Measurements from ENCODE around the gene ARHGAP26.

The ARHGAP26 gene

DNA sequence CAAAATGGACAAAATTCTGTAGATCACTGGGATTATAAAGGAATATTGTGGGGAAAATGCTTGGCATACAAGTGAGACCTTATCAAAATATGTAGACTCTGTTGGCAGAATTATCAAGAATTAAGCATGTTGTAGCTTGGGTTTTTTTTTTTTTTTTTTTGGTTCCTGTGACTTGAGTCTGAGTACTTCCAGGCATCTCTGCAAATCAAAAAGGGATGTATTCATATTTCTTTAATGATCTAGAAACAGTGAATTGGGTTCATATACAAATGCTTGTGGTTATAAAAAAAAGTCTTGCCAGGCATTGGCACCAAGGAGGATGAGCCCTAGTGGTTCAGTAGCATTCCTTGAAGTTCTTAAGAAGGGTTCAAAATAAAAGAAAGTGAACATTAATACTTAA lies 292.2 kb downstream of the ARHGAP26 start:
- DNase-seq (ENCODE audit: low spot score) = no peak

GRCh38 chr5:143063175-143063970 lies 293.2 kb downstream of the ARHGAP26 start:
- DNase-seq (ENCODE audit: low spot score) = no peak

DNA sequence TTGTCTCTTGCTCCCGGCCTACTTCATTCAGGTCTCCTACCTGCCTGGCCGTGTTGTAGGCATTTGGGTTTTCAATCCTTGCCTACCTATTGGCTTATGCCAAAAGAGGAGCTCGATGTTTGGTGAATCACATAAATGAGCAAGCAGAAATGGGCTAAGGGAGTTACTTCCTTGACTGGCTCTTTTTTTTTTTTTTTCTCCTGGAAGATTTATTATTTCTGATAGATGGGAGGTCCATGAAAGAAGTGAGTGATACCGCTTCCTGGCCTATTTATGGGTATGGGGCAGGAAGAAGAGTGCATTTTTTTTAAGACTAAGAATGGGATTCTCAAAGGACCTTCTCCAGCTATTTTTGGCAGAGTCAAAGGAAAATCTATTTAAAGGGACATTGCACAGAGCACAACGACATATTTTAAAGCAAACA lies 294.1 kb downstream of the ARHGAP26 start:
- no peak for DNase-seq (ENCODE audit: low spot score)

- no peak for DNase-seq (ENCODE audit: low spot score)
Observed at GRCh38 chr5:143064676-143065075, 294.5 kb downstream of the ARHGAP26 start.

DNA sequence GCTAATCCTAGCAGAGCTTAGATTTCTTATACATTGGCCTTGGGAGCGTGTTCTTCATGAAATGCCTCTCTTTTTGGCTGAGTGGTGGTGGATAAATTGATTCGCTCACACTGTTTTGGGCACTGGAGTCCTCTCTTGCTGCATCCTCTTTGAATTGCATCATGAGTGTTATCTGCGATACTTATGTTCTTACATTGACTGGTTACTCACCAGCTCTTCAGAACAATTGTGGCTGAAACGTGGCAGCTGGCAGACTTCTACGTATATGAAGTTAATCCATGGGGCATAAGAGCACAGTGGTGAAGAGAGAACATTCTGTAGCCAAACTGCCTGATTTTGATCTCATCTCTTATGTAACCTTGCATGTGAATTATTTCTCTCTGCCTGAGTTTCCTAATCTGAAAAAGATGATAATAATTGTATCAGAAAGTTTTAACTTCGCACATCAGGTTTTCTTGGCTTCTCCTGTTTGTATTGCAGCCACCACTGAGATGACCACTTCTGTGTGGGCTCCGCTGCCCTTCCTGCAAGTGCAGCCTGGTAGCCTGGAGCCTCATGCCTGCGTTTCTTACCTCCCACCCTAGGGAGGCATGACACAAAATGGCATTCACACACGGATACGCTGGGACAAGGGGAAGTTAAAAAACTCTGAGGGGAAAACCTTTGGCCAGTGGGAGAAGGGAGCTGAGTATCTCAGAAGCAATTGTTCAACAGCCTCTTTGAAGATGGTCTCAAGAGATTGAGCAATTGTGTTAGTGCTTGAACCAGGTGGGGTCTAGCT lies 295.2 kb downstream of the ARHGAP26 start:
- no peak for DNase-seq (ENCODE audit: low spot score)

- DNase-seq (ENCODE audit: low spot score) = no peak
Observed at GRCh38 chr5:143065996-143066522, 295.9 kb downstream of the ARHGAP26 start.

GRCh38 chr5:143066556-143067281 lies 296.5 kb downstream of the ARHGAP26 start:
- DNase-seq (ENCODE audit: low spot score) = no peak

GRCh38 chr5:143068712-143069111 lies 298.5 kb downstream of the ARHGAP26 start:
- DNase-seq (ENCODE audit: low spot score) = no peak

DNA sequence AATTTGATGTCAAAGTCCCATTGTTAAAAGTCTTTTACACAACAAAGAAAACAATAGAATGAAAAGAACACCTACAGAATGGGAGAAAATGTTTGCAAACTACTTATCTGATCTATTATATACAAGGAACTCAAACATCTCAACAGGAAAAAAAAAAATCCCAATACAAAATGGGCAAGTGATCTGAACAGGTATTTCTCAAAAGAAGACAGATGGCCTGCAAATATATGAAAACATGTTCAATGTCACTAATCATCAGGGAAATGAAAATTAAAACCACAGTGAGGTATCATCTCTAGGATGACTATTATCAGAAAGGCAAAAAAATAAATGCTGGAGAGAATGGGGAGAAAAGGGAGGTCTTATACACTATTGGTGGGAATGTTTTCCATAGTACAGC lies 301.8 kb downstream of the ARHGAP26 start:
- no peak for DNase-seq (ENCODE audit: low spot score)

DNA sequence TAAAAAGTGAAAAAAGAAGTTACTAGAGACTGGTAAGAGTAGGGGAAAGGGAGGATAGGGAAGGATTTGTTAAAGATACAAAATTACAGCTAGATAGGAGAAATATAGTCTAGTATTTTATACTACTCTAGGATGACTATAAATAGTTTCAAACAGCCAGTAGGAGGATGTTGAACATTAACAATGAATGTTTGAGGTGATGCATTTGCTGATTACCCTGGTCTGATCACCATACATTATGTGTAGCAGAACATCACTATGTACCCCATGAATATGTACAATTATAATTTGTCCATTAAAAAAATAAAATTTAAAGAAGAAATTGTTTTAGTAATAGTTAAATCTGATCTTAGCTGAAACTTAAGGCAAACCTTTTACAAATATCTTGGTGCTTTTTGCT lies 302.6 kb downstream of the ARHGAP26 start:
- no peak for DNase-seq (ENCODE audit: low spot score)

DNA sequence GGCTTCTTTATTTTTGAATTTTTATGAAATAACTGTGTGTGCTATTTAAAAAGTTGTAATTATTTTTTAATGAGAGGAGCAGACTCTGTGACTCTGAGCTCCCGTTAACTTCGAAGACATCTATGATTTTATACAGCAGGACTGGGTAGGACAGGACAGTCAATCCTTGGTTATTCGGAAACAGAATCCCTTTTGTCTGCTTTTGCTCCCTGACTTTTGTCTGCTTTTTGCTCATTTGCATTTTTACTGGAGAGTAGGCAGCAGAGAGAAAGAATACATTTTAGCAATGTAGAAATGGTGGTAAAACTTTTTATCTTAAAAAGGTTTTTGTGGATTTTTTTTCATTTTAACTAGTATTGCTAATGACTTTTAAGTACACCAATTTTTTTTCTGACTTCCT lies 303.6 kb downstream of the ARHGAP26 start:
- no peak for DNase-seq (ENCODE audit: low spot score)

DNA sequence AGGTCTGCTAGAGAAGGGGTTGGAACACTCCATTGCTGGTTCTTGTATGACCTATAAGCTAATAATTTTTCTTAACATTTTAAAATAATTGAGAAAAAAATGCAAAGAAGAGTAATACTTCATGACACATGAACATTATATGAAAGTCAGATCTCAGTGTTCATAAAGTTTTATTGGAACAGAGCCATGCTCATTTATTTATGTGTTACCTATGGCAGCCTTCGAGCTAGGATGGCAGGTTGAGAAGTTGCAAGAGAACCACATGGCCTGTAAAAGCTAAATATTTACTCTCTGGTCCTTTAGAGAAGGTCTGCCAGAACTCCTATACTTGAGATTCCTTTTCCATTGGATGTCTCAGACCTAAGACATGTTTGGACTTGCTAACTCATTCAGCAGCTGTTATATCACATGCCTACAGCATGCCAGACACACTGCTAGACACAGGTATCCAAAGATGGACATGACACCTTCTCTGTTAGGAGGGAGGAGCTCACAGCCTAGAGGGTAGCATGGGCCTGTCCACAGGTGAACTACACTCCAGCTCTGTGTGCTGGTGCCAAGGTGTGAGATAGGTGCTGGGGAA lies 304.3 kb downstream of the ARHGAP26 start:
- DNase-seq (ENCODE audit: low spot score) = no peak

GRCh38 chr5:143076377-143076776 lies 306.2 kb downstream of the ARHGAP26 start:
- no peak for DNase-seq (ENCODE audit: low spot score)

DNA sequence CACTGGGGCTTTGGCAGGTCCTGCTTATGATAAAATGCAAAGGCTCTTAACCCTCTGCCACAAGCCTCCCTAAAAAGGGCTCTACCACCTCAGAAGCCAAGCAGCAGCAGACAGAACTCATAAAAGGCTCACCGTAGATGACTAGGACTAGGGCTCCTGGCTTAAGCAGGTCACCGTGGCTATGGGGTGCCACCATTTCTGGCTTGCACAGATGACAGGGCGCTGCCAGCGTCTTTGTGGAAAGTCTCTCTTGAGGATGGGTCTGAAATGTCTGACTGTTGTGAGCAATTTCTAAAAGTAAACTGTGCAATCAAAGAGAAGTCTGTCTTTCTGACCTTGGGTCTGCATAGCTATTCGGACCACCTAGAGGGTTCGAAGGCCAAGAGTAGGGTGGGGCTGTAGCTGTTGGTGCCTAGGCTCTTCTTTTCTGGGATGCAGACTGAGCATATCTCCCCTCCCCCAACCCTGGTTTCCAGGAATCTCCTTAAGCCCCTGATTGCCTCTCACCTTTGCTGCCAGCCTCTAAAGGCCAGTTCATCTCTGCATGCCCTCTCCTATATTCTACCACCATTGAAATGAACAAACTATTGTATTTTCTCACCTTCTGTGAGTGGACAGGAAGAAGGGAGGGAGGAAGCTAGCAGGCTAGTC lies 307.4 kb downstream of the ARHGAP26 start:
- DNase-seq (ENCODE audit: low spot score) = no peak

DNA sequence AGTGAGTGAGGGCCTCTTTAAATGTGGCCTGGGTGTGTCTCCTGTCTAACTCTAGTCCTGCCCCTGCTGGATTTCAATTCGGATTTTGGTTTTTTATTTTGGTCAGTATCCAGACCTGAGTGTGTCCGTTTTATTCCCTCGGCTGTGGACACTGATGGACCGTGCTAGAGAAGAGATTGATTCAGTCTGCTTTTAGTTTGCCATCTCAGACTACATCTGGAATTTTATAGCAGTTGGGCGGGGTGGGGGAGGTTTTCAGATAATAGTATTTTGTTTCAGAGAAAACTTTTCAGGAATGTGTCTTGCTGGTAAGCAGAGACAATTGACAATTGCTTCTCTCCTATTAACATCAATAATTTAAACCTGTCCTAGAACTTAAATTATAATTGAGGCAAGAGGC lies 308.1 kb downstream of the ARHGAP26 start:
- DNase-seq (ENCODE audit: low spot score) = no peak

DNA sequence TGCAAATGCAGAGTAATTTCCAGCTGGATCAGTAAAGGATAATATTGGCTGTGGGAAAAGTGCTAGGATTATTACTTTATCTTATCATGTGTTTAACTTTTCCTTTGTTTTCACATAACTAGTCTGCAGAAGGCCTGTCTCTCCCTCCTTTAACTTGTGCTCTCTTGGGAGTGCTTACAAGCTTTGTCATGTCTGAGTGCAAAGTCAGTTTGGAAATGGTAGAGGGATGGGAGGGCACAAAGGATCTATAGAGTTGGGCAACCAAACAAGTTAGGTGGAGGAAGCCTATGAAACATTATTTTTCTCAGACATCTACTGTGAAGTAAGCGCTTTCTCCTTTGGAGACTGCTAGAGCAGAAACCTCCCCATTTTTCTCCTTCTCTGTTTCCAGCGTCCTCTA lies 308.8 kb downstream of the ARHGAP26 start:
- DNase-seq (ENCODE audit: low spot score) = no peak

- DNase-seq (ENCODE audit: low spot score) = no peak
Observed at GRCh38 chr5:143080407-143080806, 310.2 kb downstream of the ARHGAP26 start.

DNA sequence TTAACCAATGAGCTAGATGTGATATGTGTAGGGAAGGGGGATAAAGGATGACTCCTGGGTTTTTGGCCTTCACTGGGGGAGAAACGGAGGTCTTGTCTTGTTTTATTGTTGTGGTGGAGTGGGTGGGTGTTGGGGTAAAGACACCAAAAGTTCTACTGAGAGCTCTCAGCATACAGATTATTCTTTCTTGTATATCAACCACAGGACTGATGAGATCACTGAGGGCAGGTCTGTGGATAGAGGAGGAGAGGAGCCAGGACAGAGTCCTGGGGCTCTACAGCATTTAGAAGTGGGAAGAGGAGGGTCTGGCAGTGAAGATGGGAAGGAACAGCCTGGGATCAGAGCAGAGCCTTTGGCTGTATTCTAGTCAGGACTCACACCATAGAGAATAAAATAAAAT lies 310.8 kb downstream of the ARHGAP26 start:
- no peak for DNase-seq (ENCODE audit: low spot score)

- no peak for DNase-seq (ENCODE audit: low spot score)
Observed at GRCh38 chr5:143083006-143083405, 312.8 kb downstream of the ARHGAP26 start.

GRCh38 chr5:143084407-143084806 lies 314.2 kb downstream of the ARHGAP26 start:
- DNase-seq (ENCODE audit: low spot score) = no peak

DNA sequence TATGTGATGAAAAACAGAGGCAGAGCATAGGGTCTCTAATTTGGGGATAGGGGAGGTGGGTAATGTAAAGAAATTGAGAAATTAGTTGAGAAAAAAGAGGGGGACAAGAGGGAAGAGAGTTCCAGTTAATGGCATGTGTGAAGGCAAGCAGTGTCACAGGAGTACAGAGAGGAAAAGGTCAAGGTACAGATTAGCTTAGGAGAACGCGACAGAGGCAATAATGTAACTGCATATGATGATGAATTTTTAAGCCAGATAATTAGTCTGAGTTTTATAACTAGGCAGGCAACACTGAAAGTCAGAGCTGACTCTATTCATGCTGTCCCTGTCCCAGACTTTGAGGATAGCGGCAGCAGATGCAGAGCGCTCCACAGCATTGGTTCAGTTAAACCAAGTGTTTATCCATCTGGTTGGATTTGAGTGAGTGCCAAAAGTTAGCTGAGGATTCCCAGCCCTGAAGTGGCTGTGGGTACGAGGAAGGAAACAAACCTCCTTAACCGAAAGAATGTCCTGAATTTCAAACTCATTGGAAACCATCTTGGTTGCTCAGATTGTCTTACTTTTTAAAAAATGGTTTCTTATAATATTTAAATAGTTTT lies 315.2 kb downstream of the ARHGAP26 start:
- DNase-seq (ENCODE audit: low spot score) = no peak

All from activated CD4-positive, alpha-beta T cell treated with anti-CD3 and anti-CD28 coated beads, Interleukin-2, Interleukin-4, amounts not matched to agents 100 ng/mL and 50 ng/mL, durations not matched to agents 16 hours and 8 hours (primary cell).